GM19193 (cell line): ENCODE data around the gene LHFPL6.

Experiments
- POLR2A ChIP-seq: IDR thresholded peaks from 4 replicates; pipeline ENCODE4 v1.6.1; 2011; ENCODE audit not compliant: insufficient read depth, insufficient read length; ENCODE audit errors: extremely low read depth

The LHFPL6 gene

DNA sequence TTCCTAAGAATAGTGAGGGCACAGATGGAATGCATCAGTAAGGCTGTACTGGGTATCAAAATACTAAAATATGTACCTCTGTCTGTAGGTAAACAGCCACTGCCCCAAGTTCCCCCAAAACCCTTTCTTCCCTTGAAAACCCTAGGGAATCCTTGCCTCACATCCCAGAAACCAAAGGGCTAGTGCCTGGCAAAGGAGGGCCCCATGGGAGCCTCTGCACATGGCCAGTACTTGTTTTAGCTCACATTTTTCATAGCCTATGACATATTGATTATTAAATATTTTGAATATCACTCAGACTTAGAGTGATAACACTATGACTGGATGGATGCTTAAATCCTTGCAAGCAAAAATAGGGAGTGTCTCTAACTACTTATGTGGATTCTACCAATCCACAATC lies 237.1 kb downstream of the LHFPL6 start:
- no peak for TF ChIP-seq POLR2A

DNA sequence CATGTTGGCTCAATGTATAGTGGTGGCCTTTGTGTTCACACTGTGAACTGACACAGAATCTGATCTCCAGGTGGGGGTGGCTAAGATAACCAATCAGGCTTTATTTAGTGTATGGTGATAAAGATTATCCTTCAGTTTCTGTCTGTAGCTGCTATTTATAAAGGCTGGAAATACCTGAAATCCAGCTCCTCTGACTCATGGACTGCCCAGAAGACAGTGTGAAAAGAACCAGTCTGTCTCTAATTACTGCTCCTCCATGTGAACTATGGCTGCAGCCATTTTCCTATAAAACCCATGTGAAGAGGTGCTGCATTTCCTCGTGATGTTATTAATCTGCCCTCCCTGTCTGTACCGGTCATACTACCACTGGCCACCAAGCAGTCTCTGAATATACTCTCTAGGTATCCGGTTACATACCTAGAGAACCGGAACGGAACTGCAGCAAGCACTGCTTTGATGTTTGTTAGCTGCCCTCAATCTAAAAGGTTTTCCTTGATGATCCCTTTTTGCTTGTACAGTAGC lies 238.0 kb downstream of the LHFPL6 start:
- no peak for TF ChIP-seq POLR2A

DNA sequence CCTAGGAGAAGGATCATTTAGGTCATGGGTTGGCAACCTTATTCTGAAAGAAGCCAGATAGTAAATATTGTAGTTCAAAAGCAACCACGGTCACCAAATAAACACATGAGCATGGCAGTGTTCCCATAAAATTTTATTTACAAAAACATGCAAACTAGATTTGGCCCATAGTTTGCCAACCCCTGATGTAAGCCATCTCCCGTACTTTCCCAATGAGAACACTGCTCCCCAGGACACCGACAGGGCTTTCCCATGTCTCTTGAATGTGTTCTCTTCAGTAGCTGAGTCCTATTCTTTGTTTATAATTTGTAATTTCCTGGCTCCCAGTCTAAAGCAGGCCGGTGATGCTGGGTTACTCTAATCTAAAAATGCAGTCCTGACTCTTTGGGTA lies 239.6 kb downstream of the LHFPL6 start:
- TF ChIP-seq POLR2A: no peak

DNA sequence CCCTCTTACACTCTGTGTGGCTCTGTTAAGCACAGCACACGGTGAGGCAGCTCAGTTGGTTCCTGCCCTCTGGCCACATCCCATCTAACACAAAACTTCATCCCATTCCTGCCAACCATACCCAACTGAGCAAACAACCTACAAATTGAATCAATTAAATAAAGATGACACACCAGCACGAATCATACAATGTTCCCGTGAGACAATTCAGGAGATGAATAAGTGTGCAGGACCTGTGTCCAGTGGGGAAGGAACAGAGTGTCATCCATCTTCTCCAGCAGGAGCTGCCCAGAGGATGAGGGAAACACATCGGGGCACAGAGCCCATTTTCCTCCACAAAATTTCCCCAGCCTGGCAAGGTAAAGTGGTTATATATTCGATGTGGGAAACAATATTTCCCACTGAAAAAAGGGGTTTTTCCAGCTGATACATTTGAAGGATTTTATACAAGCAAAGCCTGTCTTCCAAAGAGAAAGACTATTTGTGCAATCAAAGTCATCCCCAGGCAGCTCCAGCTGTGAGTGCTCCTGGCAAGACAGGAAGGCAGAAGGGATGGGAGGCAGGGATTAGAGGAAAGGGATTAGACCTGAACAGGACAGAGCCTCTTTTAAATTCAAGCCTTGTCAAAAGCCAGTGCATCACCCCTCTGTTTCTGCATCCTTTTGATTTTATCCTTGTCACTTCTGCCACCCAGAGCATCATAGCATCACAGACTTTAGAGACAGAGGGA lies 240.2 kb downstream of the LHFPL6 start:
- no peak for TF ChIP-seq POLR2A

DNA sequence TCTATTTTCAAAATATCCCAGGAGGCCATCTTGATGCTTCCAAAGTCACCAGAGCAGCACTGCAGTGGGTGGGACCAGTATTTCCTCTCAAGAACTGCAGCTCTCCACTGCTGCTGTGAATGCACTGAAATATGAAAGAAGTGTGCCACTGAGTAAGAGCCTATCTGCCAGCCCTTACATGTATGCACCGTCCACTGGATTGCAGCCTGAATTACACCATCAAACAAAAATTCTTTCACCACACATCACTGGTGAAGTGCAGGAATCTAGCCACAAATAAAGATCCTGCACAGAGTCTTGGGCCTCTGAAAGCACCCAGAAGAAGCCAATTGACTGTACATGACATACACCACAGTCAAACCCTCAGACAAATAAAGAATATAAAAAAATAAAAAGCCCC lies 249.0 kb downstream of the LHFPL6 start:
- no peak for TF ChIP-seq POLR2A

DNA sequence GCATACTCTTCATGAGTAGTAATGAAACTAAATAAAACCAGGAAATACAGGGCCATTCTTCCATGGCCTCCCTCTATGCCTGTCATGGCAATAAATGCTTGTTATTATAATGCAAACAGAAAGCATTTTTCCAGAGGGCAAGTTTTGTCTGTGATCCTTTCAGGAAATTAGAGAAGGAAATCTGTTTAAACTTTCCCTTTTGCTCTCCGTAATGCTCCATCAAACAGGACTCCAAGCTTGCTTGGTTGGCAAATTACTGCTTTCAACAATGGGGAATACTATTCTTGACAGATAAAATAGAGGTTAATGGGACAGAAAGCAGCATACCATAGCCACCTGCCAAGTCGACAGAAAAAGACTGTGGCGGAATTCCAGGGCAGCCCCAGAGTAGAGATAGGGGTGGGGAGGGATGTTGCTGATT lies 252.5 kb downstream of the LHFPL6 start:
- no peak for TF ChIP-seq POLR2A

DNA sequence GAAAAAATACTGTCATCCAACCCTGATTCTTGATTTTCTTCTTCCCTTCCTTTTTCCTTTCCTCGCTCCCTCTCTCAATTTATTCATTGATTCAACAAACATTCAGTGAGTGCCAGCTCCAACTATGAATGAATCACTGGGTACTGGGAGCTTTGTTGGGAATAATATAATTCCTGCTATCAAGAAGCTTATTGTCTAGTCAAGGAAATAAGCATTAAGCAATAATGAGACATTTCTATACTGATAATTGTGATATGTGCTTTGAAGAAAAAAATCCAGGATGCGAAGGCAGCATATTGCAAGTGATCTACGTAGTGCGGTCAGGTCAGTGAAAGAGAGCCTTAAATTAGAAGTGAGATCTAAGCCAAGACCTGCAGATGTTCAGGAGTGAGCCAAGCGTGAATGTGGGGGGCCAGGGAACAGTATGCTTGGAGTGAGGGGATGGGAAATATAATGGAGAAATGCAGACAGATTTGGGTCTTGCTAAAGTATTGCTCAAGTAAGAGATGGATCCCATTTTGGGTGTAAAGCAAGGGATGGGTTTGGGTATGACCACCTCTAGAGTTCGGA lies 253.5 kb downstream of the LHFPL6 start:
- TF ChIP-seq POLR2A: no peak

DNA sequence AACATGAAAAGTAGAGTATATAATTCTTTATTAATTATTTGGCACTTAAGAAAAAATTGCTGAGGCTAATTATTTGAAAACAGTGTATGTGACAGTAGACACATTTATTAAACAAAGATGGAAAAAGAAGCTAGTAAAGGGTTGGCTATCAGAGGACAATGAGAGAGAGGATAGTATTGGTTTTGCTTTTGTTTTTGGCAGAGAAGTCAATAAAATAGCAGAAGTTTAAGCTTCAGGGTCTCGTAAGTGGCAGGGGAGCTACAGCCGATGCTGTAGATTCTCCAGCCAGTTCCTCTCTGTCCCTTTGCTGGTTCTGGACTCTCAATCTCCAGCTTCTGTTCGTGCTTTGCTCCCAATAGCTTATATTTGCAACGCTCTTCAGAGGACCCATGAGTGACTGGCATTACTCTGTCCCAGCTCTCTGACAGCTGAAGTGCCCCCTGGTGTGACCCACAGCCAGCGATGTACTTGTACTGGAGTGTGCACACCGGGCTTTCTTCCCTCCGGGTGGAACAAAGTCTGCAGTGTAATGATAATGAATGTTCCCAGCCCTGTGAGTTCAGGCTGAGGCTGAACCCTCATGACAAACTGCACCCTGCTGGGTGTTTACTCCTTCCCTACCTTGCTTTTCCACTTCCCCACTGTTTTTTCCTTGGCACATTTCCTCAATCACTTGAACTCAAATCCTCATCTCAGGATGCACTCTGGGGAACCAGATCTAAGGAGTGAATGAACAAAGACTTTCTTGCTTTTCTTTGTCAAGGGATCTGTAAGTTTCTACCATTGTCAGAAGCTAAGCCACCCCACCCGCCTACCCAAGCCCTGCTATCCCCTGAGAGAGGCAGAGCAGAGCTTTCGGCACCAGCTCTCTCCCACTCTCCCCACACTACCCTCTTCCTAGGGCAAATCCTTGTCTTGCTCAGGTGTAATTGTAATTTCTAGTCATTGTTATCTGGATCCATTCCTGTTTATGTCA lies 254.8 kb downstream of the LHFPL6 start:
- no peak for TF ChIP-seq POLR2A

DNA sequence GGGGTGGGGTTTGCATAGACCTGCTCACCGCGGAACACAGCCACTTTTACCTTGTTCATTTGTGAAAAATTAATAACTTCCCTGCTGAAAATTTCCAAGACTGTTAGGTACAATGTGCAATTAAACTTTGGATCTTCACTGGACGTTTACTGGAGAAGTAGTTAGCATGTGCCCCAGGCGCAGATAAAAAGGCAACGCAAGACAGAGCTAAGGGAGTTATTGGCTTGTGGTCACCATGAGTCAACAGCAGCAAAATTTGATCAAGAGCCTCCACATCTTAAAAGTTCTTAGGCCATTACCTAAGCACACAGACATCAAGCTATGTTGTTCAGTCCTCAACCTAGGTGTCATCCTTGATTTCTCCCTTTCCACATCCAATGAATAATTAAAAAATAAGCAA lies 257.0 kb downstream of the LHFPL6 start:
- no peak for TF ChIP-seq POLR2A

DNA sequence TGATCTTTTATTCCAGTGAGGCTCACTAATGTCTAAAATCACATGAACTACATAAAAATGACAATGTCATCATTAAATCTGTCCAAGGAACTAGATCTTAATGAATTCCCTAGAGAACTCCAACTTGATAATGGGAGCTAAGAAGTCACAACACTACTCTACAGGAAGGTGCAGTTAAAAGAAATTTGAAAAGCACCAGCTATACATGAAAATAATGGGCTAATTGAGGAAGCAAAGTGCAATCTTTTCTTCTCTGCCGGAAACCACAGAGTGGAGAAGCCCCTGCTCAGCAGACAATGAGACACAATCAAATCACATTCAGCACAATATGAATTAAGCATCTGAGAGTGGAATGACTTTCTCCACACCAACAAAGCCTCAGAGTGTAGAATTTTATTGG lies 261.7 kb downstream of the LHFPL6 start:
- TF ChIP-seq POLR2A: no peak

DNA sequence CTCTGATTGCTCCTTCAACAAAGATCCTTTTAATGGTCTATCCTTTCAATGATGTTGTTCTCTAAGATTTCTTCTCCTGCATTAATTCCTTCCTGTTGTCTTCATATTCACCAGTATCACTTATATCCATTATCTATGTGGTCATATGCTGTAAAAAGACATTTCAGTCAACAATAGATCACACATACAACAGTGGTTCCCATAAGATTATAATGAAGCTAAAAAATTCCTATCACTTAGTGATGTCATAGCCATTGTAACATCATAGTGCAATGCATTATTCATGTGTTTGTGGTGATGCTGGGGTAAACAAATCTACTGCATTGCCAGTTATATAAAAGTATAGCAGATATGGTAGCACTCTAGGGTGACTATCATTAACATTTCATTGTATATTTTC lies 266.1 kb downstream of the LHFPL6 start:
- TF ChIP-seq POLR2A: no peak

DNA sequence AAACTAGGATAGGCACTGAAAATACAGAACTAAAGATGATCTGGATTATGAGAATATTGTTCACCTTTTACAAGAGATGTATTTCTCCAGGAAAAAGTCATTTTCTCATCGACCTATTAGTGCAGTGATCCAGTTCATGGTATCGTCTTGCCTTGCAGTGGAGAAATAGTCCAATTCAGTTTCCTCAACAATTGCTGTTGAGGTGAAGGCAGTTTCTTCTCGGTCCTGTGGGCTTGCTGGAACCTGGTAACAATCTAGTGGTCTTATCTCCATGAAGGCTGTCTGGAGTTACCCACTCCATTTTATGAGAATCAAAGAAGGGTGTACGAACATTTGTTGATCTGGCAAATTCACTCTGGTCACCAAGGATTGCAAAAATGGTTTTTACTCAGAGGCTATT lies 266.8 kb downstream of the LHFPL6 start:
- no peak for TF ChIP-seq POLR2A

DNA sequence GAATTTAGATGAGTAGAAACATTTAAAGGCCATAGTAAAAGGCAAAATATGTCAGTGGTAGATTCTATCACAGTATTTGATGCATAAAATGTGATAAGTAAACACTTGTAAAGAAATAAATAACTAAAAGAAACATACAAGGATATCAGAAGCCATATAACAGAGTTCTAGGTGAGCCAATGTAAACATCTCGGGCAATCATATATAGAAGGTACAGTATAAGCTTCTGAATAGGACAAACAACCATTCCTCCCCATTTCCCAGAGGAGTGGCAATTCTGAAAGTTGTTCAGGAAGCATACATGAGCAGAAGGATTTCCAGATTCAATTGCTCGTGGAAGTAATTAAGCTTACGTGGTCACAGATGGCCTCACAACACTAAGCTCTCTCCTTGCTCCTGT lies 267.3 kb downstream of the LHFPL6 start:
- no peak for TF ChIP-seq POLR2A

DNA sequence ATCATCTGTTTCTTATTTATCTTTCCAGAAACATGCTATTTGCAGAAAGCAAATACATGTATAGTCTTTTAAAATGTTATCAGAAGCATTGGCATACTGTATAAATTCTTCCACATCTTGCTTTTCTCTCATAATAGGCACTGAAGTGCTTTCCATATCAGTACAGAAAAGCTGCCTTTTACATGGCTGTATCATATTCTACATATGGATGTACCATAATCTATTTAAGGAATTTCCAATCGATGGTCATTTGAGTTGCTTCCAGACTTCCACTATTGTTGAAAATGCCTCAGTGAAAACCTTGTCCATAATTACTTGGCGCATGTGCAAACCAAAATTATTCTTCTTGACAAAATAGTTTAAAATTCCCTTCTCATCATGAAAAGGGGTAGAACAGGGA lies 272.5 kb downstream of the LHFPL6 start:
- TF ChIP-seq POLR2A: no peak

DNA sequence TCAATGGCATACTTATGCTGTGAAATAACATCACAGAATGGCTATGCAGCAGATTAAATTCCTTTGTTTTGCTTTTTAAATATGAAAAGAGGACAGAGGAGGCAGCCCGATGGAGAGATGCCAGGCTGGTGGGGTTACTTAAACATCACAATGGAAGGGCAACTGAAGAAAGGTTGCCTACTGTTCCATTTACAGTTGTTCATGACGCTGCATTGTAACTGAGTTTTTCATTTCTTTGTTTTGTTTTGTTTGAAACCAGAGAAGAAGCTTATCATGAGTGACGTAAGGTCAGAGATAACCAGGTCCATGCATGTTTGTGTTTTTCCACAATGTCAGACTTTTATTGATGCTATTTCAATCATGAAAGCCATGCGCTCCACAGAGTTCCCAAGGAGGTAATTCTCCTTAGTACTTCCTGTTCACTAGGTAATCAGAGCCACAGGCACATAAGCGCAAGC lies 273.8 kb downstream of the LHFPL6 start:
- no peak for TF ChIP-seq POLR2A

DNA sequence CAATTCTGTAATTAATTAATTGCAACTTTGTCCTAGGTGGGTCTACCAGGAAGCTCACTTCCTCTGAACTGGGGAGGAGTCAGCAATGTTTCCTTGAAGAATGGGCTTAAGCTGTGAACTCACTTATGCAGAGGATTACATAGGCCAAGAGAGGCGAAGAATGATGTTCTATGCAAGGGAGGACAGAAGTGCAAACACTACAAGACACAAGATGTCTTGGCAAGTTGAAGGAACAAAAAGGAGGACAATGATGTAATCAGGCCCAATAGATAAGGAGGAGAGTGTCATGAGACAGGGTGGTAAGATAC lies 275.9 kb downstream of the LHFPL6 start:
- no peak for TF ChIP-seq POLR2A

DNA sequence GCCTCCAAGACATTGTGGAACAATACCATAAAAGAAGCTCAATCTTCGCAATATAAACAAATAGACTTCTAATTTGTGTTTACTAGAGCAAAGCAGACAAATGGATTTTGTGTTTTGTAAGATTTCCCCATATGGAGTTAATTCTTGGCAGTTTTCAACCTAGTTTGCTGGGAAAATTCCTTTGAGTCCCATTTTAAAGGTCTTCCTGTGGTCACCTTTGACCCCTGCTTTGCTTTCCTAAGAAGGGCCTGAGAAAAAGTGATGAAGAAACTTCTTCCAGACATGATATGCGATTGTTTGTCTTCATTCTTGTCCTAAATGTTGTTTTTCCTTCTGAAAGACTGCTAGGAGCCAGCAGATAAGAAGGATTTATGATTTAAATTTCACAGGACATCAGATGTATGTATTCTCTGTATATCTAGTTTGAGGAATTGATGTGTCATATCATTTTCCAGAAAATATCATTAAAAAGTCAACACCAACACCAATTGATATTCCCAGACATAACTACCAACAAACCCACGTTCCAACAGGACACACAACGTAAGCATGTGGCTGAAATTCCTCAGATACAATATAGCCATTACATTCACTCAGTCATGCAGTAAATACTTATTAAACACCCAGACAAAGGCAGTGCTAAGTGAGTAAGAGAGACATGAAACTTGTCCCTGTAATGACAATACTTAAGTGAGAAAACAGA lies 276.4 kb downstream of the LHFPL6 start:
- TF ChIP-seq POLR2A: no peak
